HCT116 (cell line): ENCODE data around the gene CLASP1. TPM values are rescaled to one million over a fixed set of nuclear protein-coding genes. Genes with fewer than 3 reads are reported as not detected.

ENCODE experiments used
- ATAC-seq: fragments of 200-7000 bp; cut with Tn5 transposase; 2 replicates; pipeline ENCODE4 v1.9.1; 2020; ENCODE audit warnings: mild to moderate bottlenecking, moderate library complexity
- BruUV-seq: library from RNA; stranded (reverse); fragments of 400-500 nt; replicated peaks from 2 replicates; lab custom pipeline; 2021; lab: Mats Ljungman, UMichigan
- CTCF ChIA-PET: fragments of 300-600 bp; sonication (Branson Sonifier 250); formaldehyde crosslinking; loops from one replicate; lab custom pipeline; 2021; ENCODE audit warnings: antibody characterized with exemption; lab: Charles Lee
- POLR2A ChIA-PET: fragments of 300-600, 350-600 bp; sonication (Branson Sonifier 250); formaldehyde crosslinking; loops from one replicate; lab custom pipeline; 2021; ENCODE audit warnings: antibody characterized with exemption; lab: Charles Lee
- RAD21 ChIA-PET, 2 experiments: fragments of 300-600 bp; sonication (Branson Sonifier 250); formaldehyde crosslinking; loops; one replicate each; lab custom pipeline; 2023; ENCODE audit warnings: low total read pairs in 2 of 2; ENCODE audit not compliant: uncharacterized antibody in 2 of 2, unreplicated experiment in 2 of 2, low non-redundant PET in 1 of 2; lab: Charles Lee
- DNase-seq: peaks from one replicate; pipeline ENCODE4 v3.0.0-alpha.2; 2010; ENCODE audit warnings: low read depth, low spot score
- H2AFZ ChIP-seq: fragments of 200-600 bp; shearing (Covaris generic), sonication (generic); 2 replicates; pipeline ENCODE4 v1.6.1; 2017; ENCODE audit warnings: low read depth, mixed run types, mixed read lengths, antibody characterized with exemption, low read length; ENCODE audit not compliant: poor library complexity, severe bottlenecking
- H3K27ac ChIP-seq: 2 replicates; pipeline ENCODE4 v1.5.1; 2012; ENCODE audit warnings: low read depth, low read length
- H3K27me3 ChIP-seq: fragments of 200-600 bp; sonication (generic); 2 replicates; pipeline ENCODE4 v1.6.1; 2016; ENCODE audit warnings: mixed run types, low read length, mixed read lengths; ENCODE audit not compliant: insufficient read depth
- H3K36me3 ChIP-seq, 2 experiments: fragments of 200-500 bp in 1 of 2; fragments of 200-600 bp in 1 of 2; sonication (Bioruptor generic) in 1 of 2; sonication (generic) in 1 of 2; 2 replicates each; pipeline versions ENCODE4 v1.5.1 to v1.6.1; 2014 to 2016; ENCODE audit warnings: low read length in 2 of 2, inconsistent platforms in 1 of 2, mixed read lengths in 1 of 2, mixed run types in 1 of 2; ENCODE audit not compliant: insufficient read depth in 2 of 2, control insufficient read depth in 1 of 2
- H3K4me1 ChIP-seq, 2 experiments: fragments of 200-600 bp in 1 of 2; sonication (generic) in 1 of 2; 2 replicates each; pipeline versions ENCODE4 v1.5.1 to v1.6.1; 2012 to 2017; ENCODE audit warnings: low read length in 2 of 2, inconsistent platforms in 1 of 2, mild to moderate bottlenecking in 1 of 2, mixed read lengths in 1 of 2, mixed run types in 1 of 2, moderate library complexity in 1 of 2; ENCODE audit not compliant: insufficient read depth in 2 of 2, control insufficient read depth in 1 of 2
- H3K4me2 ChIP-seq: fragments of 200-600 bp; sonication (generic); 2 replicates; pipeline ENCODE4 v1.6.1; 2017; ENCODE audit warnings: mixed run types, low read length, mixed read lengths
- H3K4me3 ChIP-seq, 2 experiments: fragments of 200-600 bp in 1 of 2; sonication (generic) in 1 of 2; replicated peaks in 1 of 2; 2 replicates each; pipeline ENCODE4 v1.5.1; 2011 to 2016; ENCODE audit warnings: low read length in 2 of 2, control low read depth in 1 of 2, low read depth in 1 of 2, mild to moderate bottlenecking in 1 of 2, mixed read lengths in 1 of 2, mixed run types in 1 of 2
- H3K79me2 ChIP-seq: fragments of 200-600 bp; sonication (generic); 2 replicates; pipeline ENCODE4 v1.6.1; 2017; ENCODE audit warnings: mild to moderate bottlenecking, mixed run types, low read length, moderate library complexity, mixed read lengths; ENCODE audit not compliant: insufficient read depth
- H3K9ac ChIP-seq: fragments of 200-600 bp; sonication (generic); 2 replicates; pipeline ENCODE4 v1.6.1; 2016; ENCODE audit warnings: low read length, mixed read lengths
- H3K9me2 ChIP-seq: fragments of 200-600 bp; sonication (generic), shearing (Covaris generic); 2 replicates; pipeline ENCODE4 v1.6.1; 2017; ENCODE audit warnings: mixed run types, mild to moderate bottlenecking, moderate library complexity; ENCODE audit not compliant: insufficient read depth
- H3K9me3 ChIP-seq, 2 experiments: fragments of 200-500 bp in 1 of 2; fragments of 200-600 bp in 1 of 2; sonication (Bioruptor generic) in 1 of 2; sonication (generic) in 1 of 2; 2 replicates each; pipeline ENCODE4 v1.6.1; 2014 to 2017; ENCODE audit warnings: low read length in 2 of 2, mixed read lengths in 2 of 2, inconsistent platforms in 1 of 2, low read depth in 1 of 2, mild to moderate bottlenecking in 1 of 2, mixed run types in 1 of 2, moderate library complexity in 1 of 2; ENCODE audit not compliant: control insufficient read depth in 1 of 2, insufficient read depth in 1 of 2
- H4K20me1 ChIP-seq: fragments of 200-600 bp; sonication (generic), shearing (Covaris generic); 2 replicates; pipeline ENCODE4 v1.6.1; 2017; ENCODE audit warnings: mixed run types, mild to moderate bottlenecking, moderate library complexity; ENCODE audit not compliant: insufficient read depth
- ATF3 ChIP-seq: IDR thresholded peaks from 2 replicates; pipeline ENCODE4 v1.6.1; 2012
- CBX3 ChIP-seq: IDR thresholded peaks from 2 replicates; pipeline ENCODE4 v1.6.1; 2012; ENCODE audit warnings: low read depth
- CTCF ChIP-seq, 3 experiments: fragments of 200-600 bp in 1 of 3; sonication (generic) in 1 of 3; IDR thresholded peaks in 2 of 3; conservative IDR thresholded peaks in 1 of 3; 2 replicates each; pipeline ENCODE4 v1.5.1; 2012 to 2017; ENCODE audit warnings: low read depth in 2 of 3, low read length in 2 of 3, antibody characterized with exemption in 1 of 3, borderline replicate concordance in 1 of 3, control low read depth in 1 of 3, mild to moderate bottlenecking in 1 of 3, mixed read lengths in 1 of 3, mixed run types in 1 of 3, moderate library complexity in 1 of 3; ENCODE audit not compliant: insufficient read depth in 1 of 3
- EGR1 ChIP-seq: IDR thresholded peaks from 2 replicates; pipeline ENCODE4 v1.6.1; 2012; ENCODE audit warnings: low read depth
- ELF1 ChIP-seq: IDR thresholded peaks from 2 replicates; pipeline ENCODE4 v1.6.1; 2012; ENCODE audit warnings: low read depth, borderline replicate concordance
- EZH2phosphoT487 ChIP-seq: fragments of 200-600 bp; IDR thresholded peaks from 2 replicates; pipeline ENCODE4 v1.6.1; 2018; ENCODE audit warnings: antibody characterized with exemption, borderline replicate concordance
- FOSL1 ChIP-seq: IDR thresholded peaks from 2 replicates; pipeline ENCODE4 v1.6.1; 2012; ENCODE audit warnings: low read depth
- JUND ChIP-seq: IDR thresholded peaks from 2 replicates; pipeline ENCODE4 v1.6.1; 2012
- MAX ChIP-seq: IDR thresholded peaks from 2 replicates; pipeline ENCODE4 v1.6.1; 2012
- POLR2A ChIP-seq: IDR thresholded peaks from 2 replicates; pipeline ENCODE4 v1.7.0; 2011; ENCODE audit warnings: borderline replicate concordance; ENCODE audit not compliant: insufficient read depth, insufficient read length; ENCODE audit errors: extremely low read depth
- POLR2AphosphoS5 ChIP-seq: IDR thresholded peaks from 2 replicates; pipeline ENCODE4 v1.6.1; 2011; ENCODE audit warnings: mild to moderate bottlenecking, low read depth, low read length, moderate library complexity
- RAD21 ChIP-seq: IDR thresholded peaks from 2 replicates; pipeline ENCODE4 v1.6.1; 2012; ENCODE audit warnings: low read depth, mild to moderate bottlenecking
- REST ChIP-seq: IDR thresholded peaks from 2 replicates; pipeline ENCODE4 v1.6.1; 2012; ENCODE audit warnings: low read depth
- SIN3A ChIP-seq: IDR thresholded peaks from 2 replicates; pipeline ENCODE4 v1.6.1; 2012; ENCODE audit warnings: low read depth
- SP1 ChIP-seq: IDR thresholded peaks from 2 replicates; pipeline ENCODE4 v1.6.1; 2012; ENCODE audit warnings: low read depth
- TCF7L2 ChIP-seq: IDR thresholded peaks from 2 replicates; pipeline ENCODE4 v1.7.0; 2011; ENCODE audit warnings: borderline replicate concordance, inconsistent platforms; ENCODE audit not compliant: insufficient read depth, insufficient read length; ENCODE audit errors: extremely low read depth
- YY1 ChIP-seq: IDR thresholded peaks from 2 replicates; pipeline ENCODE4 v1.6.1; 2011; ENCODE audit warnings: low read length, low read depth, moderate library complexity, mild to moderate bottlenecking; ENCODE audit not compliant: insufficient replicate concordance; ENCODE audit errors: extremely low read depth
- ZFX ChIP-seq: fragments of 450-650 bp; IDR thresholded peaks from 2 replicates; pipeline ENCODE4 v1.6.1; 2017
- ZNF274 ChIP-seq: fragments of 200-500 bp; sonication (Bioruptor generic); IDR thresholded peaks from 2 replicates; pipeline ENCODE4 v1.6.1; 2014; ENCODE audit warnings: mild to moderate bottlenecking, low read depth, low read length, inconsistent platforms
- intact Hi-C: fragments of 100-400 bp; cut with micrococcal nuclease; formaldehyde crosslinking; loops from 2 replicates; pipeline ENCODE4 v1.10.0; 2022
- total RNA-seq: library from RNA; stranded (reverse); gene quantifications from one replicate; pipeline ENCODE4 v1.2.1, GENCODE V29; 2021; ENCODE audit not compliant: unreplicated experiment

The CLASP1 gene
- total RNA-seq, 1 experiment from 2014 or later, result 41.9 TPM

GRCh38 chr2:121417826-121418225 is 231.4 kb downstream of the CLASP1 start (continued):
- TF ChIP-seq RAD21 (no peak), CTCF (IDR thresholded peaks at IDR 0.05 in 2 of 3, conservative IDR thresholded peaks at IDR 0.05 in 1 of 3; ENCODE audit: borderline replicate concordance in 1 of 3, insufficient read depth in 1 of 3, low read depth in 2 of 3, low read length in 2 of 3) (no peak), ELF1 (no peak), FOSL1 (no peak), ZFX (no peak), MAX (no peak)
- TF ChIP-seq, all 23 proteins: peak for 0

- Histone ChIP-seq H3K4me1 (no peaks in the 10 kb centered on the region), H3K79me2 (no peaks in the 10 kb centered on the region), H3K27ac (no peak overlapping the region), H4K20me1 (no peaks in the 10 kb centered on the region), H3K9ac (no peak overlapping the region), H3K9me2 (no peaks in the 10 kb centered on the region), H3K9me3 (no peaks in the 10 kb centered on the region), H3K36me3 (peaks cover 0 to 2% of the 10 kb centered on the region in 2 experiments; a peak in 1 of 4 replicates), H2AFZ (no peak overlapping the region), H3K27me3 (no peaks in the 10 kb centered on the region), H3K4me3 (no peak overlapping the region), H3K4me2 (no peak overlapping the region)
- BruUV-seq, result no TSS peak
- POLR2A ChIA-PET, result no interaction called here
- RAD21 ChIA-PET, result no interaction called here
- intact Hi-C loops, result no loop called here
- no peak for ATAC-seq
- CTCF ChIA-PET, result no interaction called here
- TF ChIP-seq JUND (no peak), REST (no peak), ZNF274 (no peak), EZH2phosphoT487 (no peak), TCF7L2 (no peak), MAX (no peak), SP1 (no peak), POLR2A (no peak), YY1 (no peak), EGR1 (no peak), ATF3 (no peak), SIN3A (no peak), FOSL1 (no peak), CBX3 (no peak), ZFX (no peak), POLR2AphosphoS5 (no peak)
- DNase-seq, result no peak
Observed at GRCh38 chr2:121415727-121416126, 233.5 kb downstream of the CLASP1 start.
